CD4-positive, alpha-beta T cell (primary cell): ENCODE measurements around the gene C7. TPM values are rescaled to one million over a fixed set of nuclear protein-coding genes. Genes with fewer than 3 reads are reported as not detected.

Source experiments
- ATAC-seq: fragments of 200-7000 bp; cut with Tn5 transposase; one replicate; pipeline ENCODE4 v1.10.0; 2022; ENCODE audit warnings: mild to moderate bottlenecking; ENCODE audit not compliant: poor library complexity
- CTCF ChIA-PET: fragments of 350-600 bp; sonication (Branson Sonifier 250); formaldehyde crosslinking; loops from one replicate; lab custom pipeline; 2021; ENCODE audit warnings: antibody characterized with exemption, inconsistent platforms; lab: Charles Lee
- POLR2A ChIA-PET: fragments of 350-600 bp; sonication (Branson Sonifier 250); formaldehyde crosslinking; loops from one replicate; lab custom pipeline; 2021; ENCODE audit warnings: antibody characterized with exemption, inconsistent platforms; lab: Charles Lee
- DNase-seq, 14 experiments: peaks; one replicate each; pipeline ENCODE4 v3.0.0-alpha.2; 2013 to 2020; ENCODE audit warnings: mixed read lengths in 2 of 14
- H3K27ac ChIP-seq, 2 donors: one replicate each; pipeline versions ENCODE4 v1.5.1 to v1.7.0; 2013; ENCODE audit warnings: low read length in 2 of 2, low read depth in 1 of 2, mild to moderate bottlenecking in 1 of 2
- H3K27me3 ChIP-seq, 2 experiments: 1 replicate in 1 of 2; 2 replicates in 1 of 2; pipeline versions ENCODE4 v1.6.1 to v1.7.0; 2013; ENCODE audit warnings: low read length in 2 of 2, control low read depth in 1 of 2, mild to moderate bottlenecking in 1 of 2, moderate library complexity in 1 of 2; ENCODE audit not compliant: insufficient read depth in 2 of 2, control insufficient read depth in 1 of 2
- H3K36me3 ChIP-seq: one replicate; pipeline ENCODE4 v1.6.1; 2013; ENCODE audit warnings: low read length, control low read depth; ENCODE audit not compliant: insufficient read depth
- H3K4me1 ChIP-seq: one replicate; pipeline ENCODE4 v1.6.1; 2013; ENCODE audit warnings: low read length, control low read depth; ENCODE audit not compliant: insufficient read depth
- H3K4me3 ChIP-seq: one replicate; pipeline ENCODE4 v1.5.1; 2013; ENCODE audit warnings: mild to moderate bottlenecking, low read length, moderate library complexity
- H3K9me3 ChIP-seq, 2 experiments: 1 replicate in 1 of 2; 2 replicates in 1 of 2; pipeline versions ENCODE4 v1.6.1 to v1.7.0; 2013; ENCODE audit warnings: low read length in 2 of 2, mild to moderate bottlenecking in 2 of 2, control low read depth in 1 of 2, moderate library complexity in 1 of 2; ENCODE audit not compliant: control insufficient read depth in 1 of 2, insufficient read depth in 1 of 2
- H3K27ac Mint-ChIP-seq: one replicate; pipeline ENCODE4 v1.8.0; 2020; ENCODE audit warnings: mixed read lengths
- H3K27me3 Mint-ChIP-seq: one replicate; pipeline ENCODE4 v1.8.0; 2021; ENCODE audit warnings: mixed read lengths
- H3K36me3 Mint-ChIP-seq: one replicate; pipeline ENCODE4 v1.8.0; 2021; ENCODE audit warnings: low read depth, mixed read lengths
- H3K4me1 Mint-ChIP-seq: one replicate; pipeline ENCODE4 v1.8.0; 2021; ENCODE audit warnings: low read depth, mixed read lengths
- H3K4me3 Mint-ChIP-seq: one replicate; pipeline ENCODE4 v1.8.0; 2020; ENCODE audit warnings: mild to moderate bottlenecking, mixed read lengths
- H3K9me3 Mint-ChIP-seq: one replicate; pipeline ENCODE4 v1.8.0; 2020; ENCODE audit warnings: mixed read lengths
- intact Hi-C, 2 experiments: fragments of 100-400 bp; cut with DNase I in 1 of 2; cut with micrococcal nuclease in 1 of 2; formaldehyde crosslinking; loops; one replicate each; pipeline versions ENCODE4 v1.15.1 to v1.9.0; 2023 to 2025; cut with DNase I, micrococcal nuclease
- total RNA-seq, 174 experiments: library from RNA in 2 of 174; stranded (reverse) in 2 of 174; gene quantifications; one replicate each; pipeline ENCODE4 v1.2.3 and lab custom pipeline; 2021 to 2026
- TF ChIP-seq, protein P1 (sequence below): fragments of 200-600 bp; IDR thresholded peaks from one replicate; pipeline ENCODE4 v1.8.0; 2022; ENCODE audit warnings: antibody characterized with exemption, mild to moderate bottlenecking

C7 gene
- total RNA-seq, 2 experiments from 2014 or later: not detected

DNA sequence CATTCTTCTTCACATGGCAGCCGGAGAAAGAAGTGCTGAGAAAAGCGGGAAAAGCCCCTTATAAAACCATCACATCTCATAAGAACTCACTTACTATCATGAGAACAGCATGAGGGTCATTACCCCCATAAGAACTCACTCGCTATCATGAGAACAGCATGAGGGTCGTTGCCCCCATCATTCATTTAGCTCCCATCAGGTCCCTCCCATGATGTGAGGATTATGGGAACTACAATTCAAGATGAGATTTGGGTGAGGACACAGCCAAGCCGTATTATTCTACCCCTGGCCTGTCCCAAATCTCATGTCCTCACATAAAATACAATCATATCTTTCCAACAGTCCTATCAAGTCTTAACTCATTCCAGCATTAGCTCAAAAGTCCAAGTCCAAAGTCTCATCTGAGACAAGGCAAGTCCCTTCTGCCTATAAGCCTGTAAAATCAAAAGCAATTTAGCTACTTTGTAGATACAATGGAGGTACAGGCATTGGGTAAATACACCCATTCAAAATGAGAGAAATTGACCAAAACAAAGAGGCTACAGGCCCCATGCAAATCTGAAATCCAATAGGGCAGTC is 82.8 kb downstream of the C7 start:
- ATAC-seq (no peak), DNase-seq (no peak)
- Histone ChIP-seq H3K36me3 (no peaks in the 10 kb centered on the region), H3K27me3 (no peaks in the 10 kb centered on the region), H3K4me3 (no peak overlapping the region), H3K27ac (no peak overlapping the region), H3K9me3 (no peaks in the 10 kb centered on the region), H3K4me1 (no peaks in the 10 kb centered on the region)
- intact Hi-C loops: no loop called here
- CTCF ChIA-PET: no interaction called here
- Mint-ChIP-seq H3K27me3 (no peaks in the 10 kb centered on the region), H3K36me3 (no peaks in the 10 kb centered on the region), H3K4me1 (no peaks in the 10 kb centered on the region), H3K27ac (no peak overlapping the region), H3K9me3 (no peaks in the 10 kb centered on the region), H3K4me3 (no peak overlapping the region)
- POLR2A ChIA-PET: no interaction called here
- TF ChIP-seq, protein P1, sequence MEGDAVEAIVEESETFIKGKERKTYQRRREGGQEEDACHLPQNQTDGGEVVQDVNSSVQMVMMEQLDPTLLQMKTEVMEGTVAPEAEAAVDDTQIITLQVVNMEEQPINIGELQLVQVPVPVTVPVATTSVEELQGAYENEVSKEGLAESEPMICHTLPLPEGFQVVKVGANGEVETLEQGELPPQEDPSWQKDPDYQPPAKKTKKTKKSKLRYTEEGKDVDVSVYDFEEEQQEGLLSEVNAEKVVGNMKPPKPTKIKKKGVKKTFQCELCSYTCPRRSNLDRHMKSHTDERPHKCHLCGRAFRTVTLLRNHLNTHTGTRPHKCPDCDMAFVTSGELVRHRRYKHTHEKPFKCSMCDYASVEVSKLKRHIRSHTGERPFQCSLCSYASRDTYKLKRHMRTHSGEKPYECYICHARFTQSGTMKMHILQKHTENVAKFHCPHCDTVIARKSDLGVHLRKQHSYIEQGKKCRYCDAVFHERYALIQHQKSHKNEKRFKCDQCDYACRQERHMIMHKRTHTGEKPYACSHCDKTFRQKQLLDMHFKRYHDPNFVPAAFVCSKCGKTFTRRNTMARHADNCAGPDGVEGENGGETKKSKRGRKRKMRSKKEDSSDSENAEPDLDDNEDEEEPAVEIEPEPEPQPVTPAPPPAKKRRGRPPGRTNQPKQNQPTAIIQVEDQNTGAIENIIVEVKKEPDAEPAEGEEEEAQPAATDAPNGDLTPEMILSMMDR: no peak

DNA sequence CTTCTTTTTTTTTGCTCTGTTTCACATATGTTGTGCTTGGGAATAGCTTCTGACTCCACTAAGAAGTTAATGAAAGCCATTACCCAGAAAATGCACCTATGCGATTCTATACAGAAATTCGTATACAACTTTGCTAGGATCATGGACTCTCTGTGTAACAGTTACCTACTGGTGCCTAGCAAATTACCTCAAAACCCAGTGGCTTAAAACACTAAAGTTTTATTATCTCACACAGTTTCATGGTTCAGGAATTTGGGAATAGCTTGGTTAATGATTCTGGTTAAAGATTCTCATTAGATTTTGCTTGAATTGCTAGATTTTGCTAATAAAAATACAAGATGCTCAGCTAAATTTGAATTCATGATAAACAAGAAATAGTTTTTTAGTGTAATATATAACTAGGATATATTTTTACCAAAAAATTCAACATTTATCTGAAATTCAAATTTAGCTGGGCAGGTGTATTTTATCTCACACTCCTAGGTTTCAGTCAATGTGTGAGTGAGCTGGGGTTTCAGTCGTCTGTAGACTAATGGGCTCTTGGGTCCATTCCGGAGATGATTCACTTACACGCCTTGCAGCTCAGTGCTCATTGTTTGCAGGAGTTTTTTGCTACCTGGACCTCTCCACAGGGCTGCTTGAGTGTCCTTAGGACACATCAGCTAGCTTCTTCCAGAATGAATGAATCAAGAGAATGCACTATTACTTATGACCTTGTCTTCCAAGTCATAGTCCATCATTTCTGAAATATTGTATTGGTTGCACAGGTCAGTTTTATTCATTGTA is 86.7 kb downstream of the C7 start:
- no peak overlapping the region for H3K4me3 Mint-ChIP-seq
- no peak overlapping the region for H3K27ac ChIP-seq
- no peaks in the 10 kb centered on the region for H3K9me3 ChIP-seq
- no peaks in the 10 kb centered on the region for H3K36me3 Mint-ChIP-seq
- intact Hi-C loops: no loop called here
- ATAC-seq (no peak), DNase-seq (no peak)
- ChIA-PET CTCF (no interaction called here), POLR2A (no interaction called here)
- H3K4me3 ChIP-seq: no peak overlapping the region
- no peak overlapping the region for H3K27ac Mint-ChIP-seq
- no peaks in the 10 kb centered on the region for H3K9me3 Mint-ChIP-seq
- no peaks in the 10 kb centered on the region for H3K27me3 Mint-ChIP-seq
- H3K4me1 Mint-ChIP-seq: no peaks in the 10 kb centered on the region
- peaks cover 0 to 2% of the 10 kb centered on the region in 2 experiments for H3K27me3 ChIP-seq
- no peaks in the 10 kb centered on the region for H3K36me3 ChIP-seq
- no peaks in the 10 kb centered on the region for H3K4me1 ChIP-seq
- TF ChIP-seq, protein P1: no peak

DNA sequence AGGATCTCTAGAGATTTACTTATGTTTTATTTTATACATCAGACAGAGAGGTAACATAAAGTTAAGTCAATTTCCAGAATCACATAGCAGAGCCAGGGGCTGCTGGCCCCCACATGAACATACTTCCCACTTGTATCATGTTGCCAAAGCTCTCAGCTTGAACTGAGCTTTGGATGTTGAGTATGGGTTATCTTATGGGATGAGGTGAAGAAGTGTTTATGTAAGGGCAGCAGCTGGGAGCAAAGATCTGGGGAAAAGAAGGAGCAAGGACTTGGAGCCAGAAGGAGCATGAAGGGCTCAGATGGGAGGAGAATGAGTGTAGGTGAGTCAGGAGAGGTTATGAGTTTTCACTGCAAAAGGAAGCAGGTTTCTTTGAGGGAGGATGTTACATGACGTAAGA is 89.8 kb downstream of the C7 start:
- Mint-ChIP-seq H3K9me3 (no peaks in the 10 kb centered on the region), H3K4me1 (no peaks in the 10 kb centered on the region), H3K27ac (no peak overlapping the region), H3K4me3 (no peak overlapping the region), H3K27me3 (peaks cover 9% of the 10 kb centered on the region), H3K36me3 (no peaks in the 10 kb centered on the region)
- POLR2A ChIA-PET: no interaction called here
- no peak overlapping the region for H3K27ac ChIP-seq
- H3K27me3 ChIP-seq: peaks cover 0 to 2% of the 10 kb centered on the region in 2 experiments
- ATAC-seq (no peak), DNase-seq (no peak)
- intact Hi-C loops: no loop called here
- no peaks in the 10 kb centered on the region for H3K36me3 ChIP-seq
- CTCF ChIA-PET: no interaction called here
- H3K4me1 ChIP-seq: no peaks in the 10 kb centered on the region
- TF ChIP-seq, protein P1: no peak
- H3K9me3 ChIP-seq: no peaks in the 10 kb centered on the region
- H3K4me3 ChIP-seq: no peak overlapping the region
